Kidney (tissue), 14 donors: Measurements from ENCODE around the gene HEG1. TPM values are rescaled to one million over a fixed set of nuclear protein-coding genes. Genes with fewer than 3 reads are reported as not detected.

Experiments used
- DNase-seq, 5 donors: peaks; one replicate each; pipeline ENCODE4 v3.0.0-alpha.2; 2013 to 2020
- FAIRE-seq: peaks from 2 replicates; lab custom pipeline; 2012; peaks lifted over from hg19 to GRCh38; lab: Jason Lieb, UNC
- H3K27ac ChIP-seq, 2 donors: one replicate each; pipeline ENCODE4 v1.7.0; 2013; ENCODE audit warnings: low read depth in 2 of 2, low read length in 2 of 2, inconsistent platforms in 1 of 2
- H3K27me3 ChIP-seq: one replicate; pipeline ENCODE4 v1.7.1; 2013; ENCODE audit warnings: low read length, inconsistent platforms; ENCODE audit not compliant: control insufficient read depth, insufficient read depth
- H3K36me3 ChIP-seq, 3 donors: one replicate each; pipeline versions ENCODE4 v1.7.0 to v1.7.1; 2013; ENCODE audit warnings: low read length in 3 of 3, control low read depth in 1 of 3, inconsistent platforms in 1 of 3; ENCODE audit not compliant: insufficient read depth in 3 of 3, control insufficient read depth in 2 of 3
- H3K4me1 ChIP-seq, 3 donors: one replicate each; pipeline versions ENCODE4 v1.7.0 to v1.7.1; 2013; ENCODE audit warnings: low read length in 3 of 3, inconsistent platforms in 1 of 3, low read depth in 1 of 3; ENCODE audit not compliant: control insufficient read depth in 2 of 3, insufficient read depth in 2 of 3
- H3K4me3 ChIP-seq, 3 donors: one replicate each; pipeline versions ENCODE4 v1.7.0 to v1.8.1; 2013; ENCODE audit warnings: low read length in 3 of 3, control low read depth in 1 of 3, inconsistent platforms in 1 of 3
- H3K9ac ChIP-seq, 3 donors: one replicate each; pipeline versions ENCODE4 v1.7.0 to v1.7.1; 2013; ENCODE audit warnings: low read length in 3 of 3, control low read depth in 1 of 3, inconsistent platforms in 1 of 3
- H3K9me3 ChIP-seq, 3 donors: one replicate each; pipeline versions ENCODE4 v1.7.0 to v1.7.1; 2013; ENCODE audit warnings: low read length in 3 of 3, control low read depth in 1 of 3, inconsistent platforms in 1 of 3; ENCODE audit not compliant: control insufficient read depth in 2 of 3, insufficient read depth in 1 of 3
- intact Hi-C: fragments of 100-400 bp; cut with DNase I; formaldehyde crosslinking; loops from one replicate; pipeline ENCODE4 v1.11.1; 2022
- polyA plus RNA-seq: library from polyadenylated mRNA; stranded (reverse); fragments of 350-450 nt; fragmentation: Illumina TruSeq; extraction: RNeasy Lipid Tissue Mini Kit (QIAGEN cat#74804); gene quantifications from one replicate; pipeline ENCODE4 v1.2.3, GENCODE V29; 2014; ENCODE audit warnings: low read depth, low replicate concordance; ENCODE audit not compliant: insufficient read depth
- total RNA-seq: library from RNA; stranded (reverse); fragmentation: NEBNext Ultra II Directional; extraction: Animal tissue kit (Norgen Biotek cat#: 25700); gene quantifications from one replicate; pipeline ENCODE4 v1.2.1, GENCODE V29; 2021
- TF ChIP-seq, protein P1 (sequence below): IDR thresholded peaks from 3 replicates; pipeline ENCODE4 v1.5.1; 2012; ENCODE audit warnings: mild to moderate bottlenecking, moderate library complexity, borderline replicate concordance; ENCODE audit not compliant: insufficient read depth; ENCODE audit errors: extremely low read depth
- donor health status: control.
- donor health status: control.
- donor health status: control.
- donor health status: control.
- donor health status: control.
- donor health status: DM: yes; HTN: yes; CAD: no.
- donor health status: Normal renal cell carcinoma (clear cell type).

Gene HEG1
- total and polyA plus RNA-seq, 2 donors from 2014 or later = 10.3 to 96.3 TPM

DNA sequence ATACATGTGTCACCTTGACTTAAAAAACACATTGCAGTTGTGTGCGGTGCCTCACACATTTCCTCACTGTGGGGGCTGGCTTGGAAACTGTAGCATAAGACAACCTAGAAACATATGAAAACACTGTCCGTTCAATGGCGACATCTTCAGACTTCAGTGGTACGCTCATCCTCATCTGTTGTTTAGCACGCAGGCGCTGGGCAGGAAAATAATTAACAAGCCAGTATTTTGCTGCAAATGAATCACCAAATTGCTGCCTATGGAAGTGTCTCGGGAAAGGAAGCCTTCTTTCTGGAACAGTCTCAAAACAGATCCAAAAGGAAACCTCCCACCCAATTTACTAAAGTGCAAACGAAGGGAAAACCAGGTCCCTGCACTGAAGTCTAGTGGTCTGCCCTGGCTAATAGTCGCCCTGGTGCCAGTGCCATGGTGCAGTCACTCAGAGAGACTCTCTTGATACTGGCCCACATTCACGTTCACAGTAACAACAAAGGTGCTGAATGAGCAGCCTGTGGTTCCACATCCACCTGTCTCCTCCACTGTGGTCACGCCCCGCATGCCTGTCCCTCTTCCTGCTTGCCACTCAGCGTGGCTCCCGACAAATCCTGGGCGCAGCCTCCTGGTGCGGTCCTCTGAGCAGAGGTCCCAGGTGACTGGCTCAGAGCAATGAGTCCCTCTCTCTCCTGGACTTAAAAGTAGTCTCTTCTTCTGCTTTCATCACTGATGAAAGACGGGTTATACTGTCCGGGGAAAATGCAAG is 85.7 kb downstream of the HEG1 start:
- peak overlapping the region in 1 of 3 donors; percentile 20 for H3K9ac ChIP-seq
- peak in 1 of 5 donors; percentile 19 for DNase-seq
- H3K36me3 ChIP-seq = no peaks in the 10 kb centered on the region
- H3K4me1 ChIP-seq = peaks cover 0 to 19% (median 4%) of the 10 kb centered on the region in 3 donors
- peak overlapping the region; percentile 62 to 71 for H3K27ac ChIP-seq
- peak overlapping the region in 2 of 3 donors; percentile 9 to 50 for H3K4me3 ChIP-seq
- H3K27me3 ChIP-seq = no peaks in the 10 kb centered on the region
- intact Hi-C loops = no loop called here
- TF ChIP-seq, protein P1, sequence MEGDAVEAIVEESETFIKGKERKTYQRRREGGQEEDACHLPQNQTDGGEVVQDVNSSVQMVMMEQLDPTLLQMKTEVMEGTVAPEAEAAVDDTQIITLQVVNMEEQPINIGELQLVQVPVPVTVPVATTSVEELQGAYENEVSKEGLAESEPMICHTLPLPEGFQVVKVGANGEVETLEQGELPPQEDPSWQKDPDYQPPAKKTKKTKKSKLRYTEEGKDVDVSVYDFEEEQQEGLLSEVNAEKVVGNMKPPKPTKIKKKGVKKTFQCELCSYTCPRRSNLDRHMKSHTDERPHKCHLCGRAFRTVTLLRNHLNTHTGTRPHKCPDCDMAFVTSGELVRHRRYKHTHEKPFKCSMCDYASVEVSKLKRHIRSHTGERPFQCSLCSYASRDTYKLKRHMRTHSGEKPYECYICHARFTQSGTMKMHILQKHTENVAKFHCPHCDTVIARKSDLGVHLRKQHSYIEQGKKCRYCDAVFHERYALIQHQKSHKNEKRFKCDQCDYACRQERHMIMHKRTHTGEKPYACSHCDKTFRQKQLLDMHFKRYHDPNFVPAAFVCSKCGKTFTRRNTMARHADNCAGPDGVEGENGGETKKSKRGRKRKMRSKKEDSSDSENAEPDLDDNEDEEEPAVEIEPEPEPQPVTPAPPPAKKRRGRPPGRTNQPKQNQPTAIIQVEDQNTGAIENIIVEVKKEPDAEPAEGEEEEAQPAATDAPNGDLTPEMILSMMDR = peak; percentile 17
- FAIRE-seq = no peak
- no peaks in the 10 kb centered on the region for H3K9me3 ChIP-seq

DNA sequence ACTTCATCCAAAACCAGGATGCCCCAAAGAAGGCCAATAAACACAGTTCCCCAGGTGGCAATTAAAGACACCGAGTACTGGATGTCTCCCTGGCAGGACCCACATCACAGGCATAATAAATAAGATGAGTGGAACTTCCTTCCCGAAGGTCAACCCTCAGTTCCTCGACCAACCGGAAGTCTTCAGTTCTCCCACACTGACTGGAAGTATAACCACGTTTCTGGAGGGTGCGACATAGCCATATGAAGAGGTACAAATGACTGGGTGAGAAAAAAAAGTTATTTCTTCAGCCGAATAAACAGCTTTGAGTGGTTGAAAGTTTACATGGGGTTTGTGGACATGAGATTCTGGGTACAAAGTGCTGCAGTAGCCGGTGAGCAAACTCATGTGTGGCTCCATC is 86.6 kb downstream of the HEG1 start:
- TF ChIP-seq, protein P1 = no peak
- FAIRE-seq = no peak
- H3K4me3 ChIP-seq = no peak overlapping the region
- no peak overlapping the region for H3K9ac ChIP-seq
- peaks cover 0 to 19% (median 4%) of the 10 kb centered on the region in 3 donors for H3K4me1 ChIP-seq
- intact Hi-C loops = no loop called here
- H3K27me3 ChIP-seq = no peaks in the 10 kb centered on the region
- no peaks in the 10 kb centered on the region for H3K36me3 ChIP-seq
- no peak overlapping the region for H3K27ac ChIP-seq
- no peak for DNase-seq
- no peaks in the 10 kb centered on the region for H3K9me3 ChIP-seq

DNA sequence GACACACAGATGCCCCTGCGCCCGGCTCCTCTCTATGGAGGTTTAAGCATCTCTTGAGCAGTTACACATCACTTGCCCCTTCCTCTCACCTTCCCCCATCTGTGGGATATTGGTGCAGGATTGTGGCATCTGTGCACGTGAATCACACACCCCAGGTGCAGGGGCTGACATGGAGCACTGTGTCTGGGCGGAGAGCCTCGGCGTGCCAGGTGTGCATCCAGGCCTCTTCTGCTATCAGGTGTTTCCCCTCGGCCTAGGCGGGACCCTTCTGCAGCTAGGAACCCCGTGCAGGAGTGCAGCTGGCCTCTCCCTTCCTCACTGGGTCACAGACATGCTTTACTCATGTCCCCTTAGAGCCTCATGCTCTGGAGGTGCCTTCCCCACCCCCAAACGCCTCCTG is 87.8 kb downstream of the HEG1 start:
- no peak for FAIRE-seq
- H3K27me3 ChIP-seq = no peaks in the 10 kb centered on the region
- TF ChIP-seq, protein P1 = no peak
- peaks cover 0 to 19% (median 4%) of the 10 kb centered on the region in 3 donors for H3K4me1 ChIP-seq
- no peak for DNase-seq
- no peak overlapping the region for H3K9ac ChIP-seq
- H3K9me3 ChIP-seq = no peaks in the 10 kb centered on the region
- H3K27ac ChIP-seq = no peak overlapping the region
- intact Hi-C loops = no loop called here
- H3K4me3 ChIP-seq = no peak overlapping the region
- no peaks in the 10 kb centered on the region for H3K36me3 ChIP-seq
